NOMO-1 treated with DMSO at 0.1 percent for 48 hours (cell line): ENCODE results near the gene PLAAT5.

Experiments
- DNase-seq: peaks from one replicate; lab custom pipeline; 2025; ENCODE audit not compliant: unreplicated experiment; lab: John Stamatoyannopoulos, UW

Gene PLAAT5

DNA sequence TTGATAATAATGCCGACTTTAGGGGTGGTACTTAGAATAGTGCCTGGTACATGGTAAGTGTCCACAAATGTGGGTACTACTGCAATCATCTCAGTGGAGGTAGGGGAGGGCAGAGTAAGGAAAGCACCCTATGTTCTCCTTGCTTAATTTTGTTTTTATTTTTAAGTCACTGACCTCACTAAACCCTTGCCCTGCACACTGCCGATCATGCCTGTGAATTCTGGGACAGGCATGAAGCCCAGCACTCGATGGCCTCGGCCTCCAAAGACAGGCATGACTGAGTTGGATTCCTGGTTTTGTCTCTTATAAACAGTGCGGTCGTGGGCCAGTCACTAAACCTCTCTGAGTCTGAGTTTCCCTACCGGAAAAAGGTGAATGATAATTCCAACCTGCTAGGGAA lies 21.8 kb upstream of the PLAAT5 start:
- DNase-seq, result no peak

DNA sequence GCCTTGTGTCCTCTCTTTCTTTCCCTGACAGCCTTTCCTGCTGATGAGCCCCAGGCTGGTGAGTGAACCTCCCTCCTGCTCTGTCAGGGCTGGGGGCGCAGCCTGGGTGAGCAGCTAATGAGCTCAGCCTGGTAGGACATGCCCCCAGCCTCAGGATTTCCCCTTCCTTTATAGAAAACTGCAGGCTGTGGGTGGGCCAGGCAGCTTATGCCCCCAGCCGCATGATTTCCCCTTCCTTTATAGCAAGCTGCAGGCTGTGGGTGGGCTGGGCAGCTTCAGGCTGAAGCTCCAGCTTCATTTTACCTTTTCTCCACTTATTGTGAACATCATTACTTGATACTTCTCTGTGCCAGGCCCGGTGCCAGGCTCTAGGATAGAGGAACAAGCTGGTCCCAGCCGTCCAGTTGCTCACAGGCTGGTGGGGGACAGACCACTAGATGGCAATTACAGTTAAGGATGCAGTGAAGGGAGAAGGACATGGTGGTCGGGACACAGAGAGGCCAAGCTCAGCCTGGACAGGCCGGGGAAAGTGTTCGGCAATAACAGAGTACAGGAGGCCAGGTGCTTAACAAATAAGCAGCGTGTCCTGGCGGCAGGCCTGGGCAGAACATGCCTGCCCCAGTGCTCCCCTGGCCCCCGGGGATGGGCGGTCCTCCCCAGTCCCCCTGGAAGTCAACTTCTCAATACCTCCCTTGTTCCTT lies 20.2 kb upstream of the PLAAT5 start:
- no peak for DNase-seq

DNA sequence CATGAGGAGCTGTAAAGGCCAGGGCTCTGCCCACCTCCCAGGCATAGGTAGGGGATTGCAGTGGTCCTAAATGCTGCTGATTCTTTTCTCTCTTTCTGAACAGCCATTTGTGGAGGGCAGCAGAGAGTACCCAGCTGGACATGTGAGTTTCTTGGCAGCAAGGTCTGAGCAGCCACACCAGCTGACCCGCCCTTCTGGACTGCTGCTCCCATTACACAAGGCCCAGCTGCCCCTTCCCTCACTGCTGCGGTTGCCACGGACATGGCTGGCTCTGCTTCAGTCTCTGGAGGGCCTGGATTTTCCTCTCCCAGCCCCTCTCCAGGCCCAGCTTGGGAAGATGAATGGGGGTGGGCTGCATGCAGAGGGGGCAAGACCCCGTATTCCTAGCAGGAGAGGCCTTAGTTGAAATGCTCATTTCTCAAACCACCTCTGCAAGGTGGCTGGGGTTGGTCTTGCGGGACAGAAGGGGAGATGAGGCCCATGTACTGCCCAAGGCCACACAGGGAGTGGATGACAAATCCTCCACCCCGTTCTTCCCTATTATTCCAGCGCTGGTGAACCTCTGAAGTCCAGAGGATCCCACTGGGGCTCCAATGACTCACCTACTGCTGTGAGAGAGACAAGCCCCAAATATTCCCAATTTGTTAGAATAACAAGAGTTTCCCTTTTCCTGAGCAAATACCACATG lies 19.5 kb upstream of the PLAAT5 start:
- no peak for DNase-seq

DNA sequence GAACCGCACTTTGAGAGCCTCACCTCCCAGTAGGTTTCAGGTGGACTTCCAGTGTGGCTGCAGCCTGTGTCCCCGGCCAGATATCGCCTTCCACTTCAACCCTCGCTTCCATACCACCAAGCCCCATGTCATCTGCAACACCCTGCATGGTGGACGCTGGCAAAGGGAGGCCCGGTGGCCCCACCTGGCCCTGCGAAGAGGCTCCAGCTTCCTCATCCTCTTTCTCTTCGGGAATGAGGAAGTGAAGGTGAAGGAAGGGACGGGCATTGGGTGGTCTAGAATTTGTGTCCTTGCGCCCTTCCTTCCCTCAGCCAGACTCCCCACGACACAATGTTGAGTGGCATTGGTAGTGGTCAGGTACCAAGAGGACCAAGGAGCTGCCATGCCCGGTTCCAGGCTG lies 17.8 kb upstream of the PLAAT5 start:
- DNase-seq, result no peak

DNA sequence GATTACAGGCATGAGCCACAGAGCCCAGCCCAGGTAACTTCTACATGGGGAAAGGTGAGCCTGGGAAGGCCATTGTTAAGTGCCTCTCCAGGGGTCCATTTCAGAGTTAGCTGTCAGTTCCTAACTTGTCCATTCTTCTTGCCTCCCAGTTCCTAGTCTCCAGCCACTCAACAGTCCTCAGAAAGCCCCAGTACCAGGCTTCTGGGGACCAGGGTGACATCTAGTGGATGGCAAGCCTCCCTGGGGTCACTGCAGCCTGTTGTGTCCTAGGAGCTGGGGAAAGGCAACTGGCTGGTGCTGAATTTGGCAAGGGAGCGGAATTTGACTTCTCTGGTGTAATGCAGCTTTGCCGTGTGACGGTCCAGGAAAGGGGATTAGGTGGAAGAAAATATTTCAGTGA lies 17.0 kb upstream of the PLAAT5 start:
- DNase-seq, result peak; percentile 48

DNA sequence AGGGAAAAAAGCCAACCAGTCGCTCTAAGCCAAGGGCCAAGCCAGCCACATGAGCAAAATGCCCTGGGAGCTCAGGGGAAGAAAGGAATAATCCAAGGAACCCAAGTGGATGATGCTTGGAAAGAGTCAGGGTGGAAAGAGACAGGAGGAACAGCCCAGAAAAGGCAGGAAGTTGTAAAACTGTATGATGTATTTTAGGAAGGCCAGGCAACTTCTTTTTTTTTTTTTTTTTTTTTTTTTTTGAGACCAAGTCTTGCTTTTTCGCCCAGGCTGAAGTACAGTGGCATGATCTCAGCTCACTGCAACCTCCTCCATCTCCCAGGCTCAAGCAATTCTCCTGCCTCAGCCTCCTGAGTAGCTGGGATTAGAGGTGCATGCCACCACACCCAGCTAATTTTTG lies 16.5 kb upstream of the PLAAT5 start:
- DNase-seq, result peak; percentile 41

DNA sequence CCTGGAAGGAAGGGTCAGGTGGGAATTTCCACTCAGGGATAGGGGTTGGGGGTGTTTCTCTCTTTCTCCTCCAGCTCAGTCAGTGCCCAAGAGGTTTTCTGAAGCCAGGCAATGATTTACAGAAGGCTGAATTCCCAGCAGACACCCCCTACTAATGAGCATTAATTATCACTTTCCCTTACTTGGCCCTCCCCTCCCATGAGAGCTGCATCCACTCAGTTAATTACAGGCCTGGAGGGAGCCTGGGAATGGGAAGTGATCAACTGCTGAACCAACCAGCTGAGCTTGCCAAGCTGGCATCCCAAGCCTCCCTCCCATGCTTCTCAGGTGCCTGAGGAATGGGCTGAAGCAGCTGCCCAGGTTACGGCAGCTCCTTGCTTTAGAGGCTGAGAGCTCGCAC lies 15.9 kb upstream of the PLAAT5 start:
- DNase-seq, result no peak

DNA sequence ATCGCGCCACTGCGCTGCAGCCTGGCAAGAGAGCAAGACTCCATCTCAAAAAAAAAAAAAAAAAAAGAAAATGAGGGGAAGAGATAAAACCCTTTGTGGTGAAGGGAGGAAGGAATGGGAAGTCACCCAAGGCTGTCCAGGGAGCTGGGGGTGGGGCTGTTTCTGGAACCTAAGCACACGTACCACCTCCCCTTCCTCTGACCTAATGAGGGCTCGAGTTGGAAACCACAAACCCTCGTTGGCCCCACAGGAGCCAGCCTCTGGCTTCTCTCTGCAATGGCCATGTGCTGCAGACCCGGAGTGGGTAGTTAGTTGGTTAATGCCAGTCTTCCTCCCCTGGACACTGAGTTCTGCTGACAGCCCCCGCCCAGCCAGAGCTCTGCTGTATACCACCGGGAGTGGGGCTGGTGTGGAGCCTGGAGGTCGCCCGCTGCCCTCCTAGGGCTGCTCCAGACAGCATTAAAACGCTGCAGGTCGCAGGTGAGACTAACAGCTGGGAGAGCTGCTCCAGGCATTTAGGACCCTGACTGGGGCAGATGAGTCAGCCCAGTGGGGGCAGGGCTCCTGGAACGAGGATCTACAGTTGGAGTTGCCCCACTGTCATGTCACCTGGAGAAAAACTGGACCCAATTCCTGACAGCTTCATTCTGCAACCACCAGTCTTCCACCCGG lies 15.0 kb upstream of the PLAAT5 start, which contains the start of gene LGALS12:
Gene LGALS12 (plus strand): TSS at position 228 of the 672 bp plus-strand sequence. CDS start 375 bp downstream, at position 603.
- peak; percentile 78 for DNase-seq

DNA sequence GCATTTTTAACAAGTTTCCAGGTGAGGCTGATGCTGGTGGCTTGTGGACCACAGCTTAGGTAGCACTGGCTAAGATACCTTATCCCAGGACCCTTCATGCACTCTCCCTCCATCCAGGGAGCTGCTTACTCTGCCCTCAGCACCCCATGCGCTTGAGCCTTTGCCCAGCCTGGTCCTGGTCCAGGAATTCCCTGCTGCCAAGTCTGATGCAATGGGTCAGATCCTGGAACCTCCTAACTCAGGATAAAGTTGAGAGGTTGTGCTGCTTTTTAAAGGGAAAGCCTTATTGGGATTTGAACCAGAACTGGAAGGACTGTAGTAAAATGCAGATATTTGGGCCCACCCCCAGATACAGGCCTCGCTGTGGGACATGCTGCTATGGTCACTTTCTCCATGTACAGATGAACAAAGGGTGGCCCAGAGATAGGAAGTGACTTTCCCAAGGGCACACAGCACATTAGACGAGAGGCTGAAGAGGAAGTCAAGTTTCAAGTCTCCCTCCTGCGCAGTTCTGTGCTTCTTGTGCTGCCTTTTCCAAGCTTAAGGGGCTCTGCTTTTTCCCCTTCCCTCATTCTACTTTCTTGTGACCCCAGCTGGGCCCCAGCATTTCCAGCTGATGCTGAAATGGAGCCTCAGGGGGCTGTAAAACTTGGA lies 14.1 kb upstream of the PLAAT5 start:
- no peak for DNase-seq

DNA sequence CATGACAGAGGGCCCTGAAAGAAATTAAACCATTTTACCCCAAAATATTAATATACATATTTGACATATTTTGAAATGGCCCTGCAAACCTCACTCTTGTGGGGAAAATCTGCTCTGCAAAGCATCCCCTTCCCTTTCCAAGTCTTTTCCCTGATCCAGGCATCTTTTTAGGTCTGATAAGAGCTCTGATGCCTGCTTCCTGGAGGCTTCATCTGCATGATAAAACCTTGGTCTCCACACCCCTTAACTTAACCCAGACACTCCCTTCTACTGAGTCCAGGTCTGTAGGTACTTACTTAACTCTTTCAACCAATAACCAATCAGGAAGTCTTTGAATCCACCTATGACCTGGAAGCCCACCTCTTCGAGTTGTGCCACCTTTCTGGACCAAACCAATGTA lies 13.1 kb upstream of the PLAAT5 start:
- DNase-seq, result no peak

DNA sequence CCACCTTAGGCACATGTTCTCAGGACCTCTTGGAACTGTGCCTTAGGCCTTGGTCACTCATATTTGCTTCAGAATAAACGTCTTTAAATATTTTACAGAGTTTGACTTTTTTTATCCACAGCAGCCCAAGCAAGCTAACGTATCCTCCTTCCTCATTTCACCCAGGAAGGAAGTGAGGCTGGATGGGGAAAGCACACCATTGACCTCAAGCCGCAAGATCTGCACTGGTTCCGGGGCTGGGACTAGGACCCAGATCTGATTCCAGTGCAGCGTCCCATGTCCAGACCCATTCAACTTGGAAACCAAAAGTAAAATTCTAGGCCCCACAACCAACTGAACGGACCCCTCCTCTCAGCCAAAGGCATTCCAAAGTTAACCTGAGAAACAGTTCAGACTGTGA lies 12.5 kb upstream of the PLAAT5 start:
- no peak for DNase-seq

DNA sequence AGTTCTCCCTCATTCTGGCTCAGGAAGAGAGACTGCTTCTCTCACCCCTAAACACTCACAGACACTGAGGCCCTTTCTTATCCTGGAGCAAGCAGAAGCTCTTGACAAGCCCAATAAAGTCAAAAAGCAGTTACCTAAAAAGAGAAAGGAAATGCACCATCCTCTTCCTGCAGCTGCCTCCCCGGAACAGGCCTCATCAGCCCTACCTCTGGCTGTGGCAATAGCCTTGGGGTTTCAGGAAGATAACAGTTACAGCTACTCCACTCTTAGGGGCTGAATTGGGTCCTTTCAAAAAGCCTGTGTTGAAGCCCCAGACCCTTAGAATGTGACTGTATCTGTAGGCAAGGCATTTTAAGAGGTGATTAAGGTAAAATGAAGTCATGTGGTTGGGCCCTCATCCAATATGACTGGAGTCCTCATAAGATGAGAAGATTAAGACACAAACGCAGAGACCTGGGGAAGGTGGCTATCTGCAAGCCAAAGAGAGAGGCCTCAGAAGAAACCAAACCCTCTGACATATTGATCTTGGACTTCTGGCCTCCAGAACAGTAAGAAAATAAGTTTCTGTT lies 11.4 kb upstream of the PLAAT5 start:
- DNase-seq, result no peak

DNA sequence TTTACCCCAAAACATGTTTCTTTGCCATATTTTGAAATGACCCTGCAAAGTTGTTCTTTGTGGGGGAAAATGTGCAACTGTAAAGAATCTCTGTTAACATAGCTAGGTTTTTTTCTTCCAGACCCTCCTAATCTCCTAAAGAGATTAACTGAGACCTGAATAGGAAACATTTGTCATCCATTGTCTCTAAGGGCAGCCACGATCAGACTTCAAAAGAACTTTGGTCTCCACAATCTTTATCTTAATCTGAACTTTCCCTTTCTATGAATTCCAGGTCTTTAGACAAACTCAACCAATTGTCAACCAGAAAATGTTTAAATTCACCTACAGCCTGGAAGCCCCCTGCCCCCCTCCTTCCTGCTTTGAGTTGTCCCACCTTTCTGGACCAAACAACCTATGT lies 10.3 kb upstream of the PLAAT5 start:
- no peak for DNase-seq

DNA sequence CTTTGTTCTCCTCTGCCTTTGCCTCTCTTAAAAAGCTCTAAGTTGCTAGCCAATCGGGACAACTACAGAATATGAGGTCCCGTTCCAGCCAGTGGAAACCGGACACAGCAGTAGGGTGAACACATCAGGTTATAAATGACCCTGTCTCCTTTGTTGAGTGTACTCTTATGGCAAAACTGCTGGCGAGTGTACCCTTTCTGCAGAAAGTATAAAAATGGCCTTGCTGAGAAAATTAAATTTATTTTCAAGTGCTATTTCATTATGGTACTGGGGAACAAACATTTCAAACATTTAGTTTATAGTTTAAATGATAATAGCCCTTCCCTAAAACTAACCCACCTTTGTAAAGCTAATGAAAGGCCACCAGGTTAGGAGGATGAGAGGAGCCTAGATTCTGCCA lies 8.9 kb upstream of the PLAAT5 start:
- no peak for DNase-seq

DNA sequence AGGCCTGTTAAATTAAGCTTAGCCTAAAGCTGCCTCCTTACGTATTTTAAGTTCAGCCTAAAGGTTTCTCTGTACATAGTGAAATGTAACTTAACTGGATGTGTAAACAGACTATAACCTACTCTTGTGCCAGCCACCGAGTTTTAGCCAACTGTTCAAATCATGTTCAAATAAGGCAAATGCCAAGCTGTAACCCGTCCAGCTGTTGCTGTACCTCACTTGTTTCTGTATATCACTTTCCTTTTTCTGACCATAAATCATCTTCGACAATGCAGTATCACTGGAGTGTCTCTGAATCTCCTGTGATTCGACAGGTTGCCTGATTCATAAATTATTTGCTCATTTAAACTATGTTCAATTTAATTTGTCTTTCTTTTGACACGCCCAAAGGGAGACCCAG lies 4.0 kb upstream of the PLAAT5 start:
- no peak for DNase-seq

DNA sequence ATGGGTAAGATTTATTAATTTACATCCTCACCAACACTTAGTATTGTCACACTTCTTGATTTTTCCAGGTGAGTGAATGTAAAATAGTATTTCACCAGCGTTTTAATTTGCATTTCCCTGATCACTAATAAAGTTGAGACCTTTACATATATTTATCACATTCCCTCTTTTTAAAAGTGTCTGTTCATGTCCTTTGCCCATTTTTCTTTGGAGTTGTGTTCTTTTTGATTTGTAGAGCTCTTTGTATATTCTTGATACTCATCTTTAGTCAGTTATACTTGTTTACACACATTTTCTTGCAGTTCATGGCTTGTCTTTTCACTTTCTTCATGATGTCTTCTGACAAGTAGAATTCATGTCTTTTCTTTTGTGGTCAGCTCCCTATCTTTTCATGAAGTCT lies 2.2 kb upstream of the PLAAT5 start:
- DNase-seq, result no peak

DNA sequence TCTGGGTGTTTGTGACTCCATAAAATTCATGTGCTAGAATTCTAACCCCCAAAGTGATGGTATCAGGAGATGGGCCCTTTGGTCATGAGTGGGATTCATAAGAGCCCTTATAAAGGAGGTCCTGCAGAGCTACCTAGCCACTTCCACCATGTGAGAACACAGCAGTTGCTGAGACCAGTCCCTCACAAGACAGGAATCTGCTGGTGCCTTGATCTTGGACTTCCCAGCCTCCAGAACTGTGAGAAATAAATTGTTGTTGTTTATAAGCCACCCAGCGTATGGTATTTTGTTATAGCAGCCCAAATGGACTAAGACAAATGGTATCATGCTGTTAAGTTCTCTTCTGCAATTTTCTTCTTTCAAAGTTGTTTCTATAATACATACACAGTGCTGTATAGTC lies 1.5 kb upstream of the PLAAT5 start:
- no peak for DNase-seq

DNA sequence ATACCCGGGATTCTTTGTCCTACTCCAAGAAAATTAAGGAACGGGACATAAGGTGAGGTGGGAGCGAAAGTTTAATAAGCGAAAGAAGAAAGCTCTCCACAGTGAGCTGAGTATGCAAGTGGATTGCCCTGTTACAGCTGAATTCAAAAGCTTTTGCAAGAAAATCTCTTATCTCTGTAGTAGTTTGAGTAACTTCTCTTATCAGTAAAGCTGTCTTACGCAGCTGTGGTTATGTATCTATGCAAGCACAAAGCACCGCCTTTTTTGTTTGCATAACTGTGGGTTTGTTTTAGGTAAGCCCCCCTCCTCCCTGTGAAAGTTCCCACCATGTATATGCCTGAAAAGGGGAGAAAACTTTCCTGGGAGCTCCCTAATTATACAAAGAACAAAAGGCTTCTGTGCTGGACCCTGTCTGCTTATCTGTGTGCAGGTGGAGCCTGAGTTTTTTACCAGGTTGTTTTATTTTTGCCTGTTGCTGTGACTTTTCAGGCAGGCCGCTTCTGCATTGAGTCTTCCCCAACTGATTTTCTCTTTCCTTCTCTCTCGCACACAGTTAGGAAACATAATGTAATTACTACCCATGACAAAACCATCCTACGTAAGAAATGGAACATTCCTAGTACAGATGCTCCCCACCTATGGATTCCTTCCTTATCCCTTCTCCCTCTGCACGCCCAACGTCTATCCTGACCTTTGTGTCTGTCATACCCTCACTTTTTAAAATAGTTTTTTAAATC lies 837 bp upstream of the PLAAT5 start:
- DNase-seq, result peak; percentile 10

DNA sequence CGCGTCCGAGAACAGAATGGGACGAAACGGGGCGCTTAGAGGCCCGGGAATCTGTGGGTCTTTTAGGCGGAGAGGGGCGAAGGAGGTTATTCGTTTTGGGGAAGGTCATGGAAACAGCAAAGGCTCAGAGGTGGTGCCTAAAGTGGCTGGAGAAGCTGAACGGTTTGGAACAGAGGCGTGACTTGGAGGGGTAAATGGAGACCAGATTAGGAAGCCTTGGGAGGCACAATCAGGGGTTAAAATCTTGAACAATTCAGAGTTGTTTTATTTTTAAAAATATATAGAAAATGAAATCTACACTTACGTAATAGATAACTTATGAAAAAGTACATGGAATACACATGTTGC lies 247 bp upstream of the PLAAT5 start:
- no peak for DNase-seq

DNA sequence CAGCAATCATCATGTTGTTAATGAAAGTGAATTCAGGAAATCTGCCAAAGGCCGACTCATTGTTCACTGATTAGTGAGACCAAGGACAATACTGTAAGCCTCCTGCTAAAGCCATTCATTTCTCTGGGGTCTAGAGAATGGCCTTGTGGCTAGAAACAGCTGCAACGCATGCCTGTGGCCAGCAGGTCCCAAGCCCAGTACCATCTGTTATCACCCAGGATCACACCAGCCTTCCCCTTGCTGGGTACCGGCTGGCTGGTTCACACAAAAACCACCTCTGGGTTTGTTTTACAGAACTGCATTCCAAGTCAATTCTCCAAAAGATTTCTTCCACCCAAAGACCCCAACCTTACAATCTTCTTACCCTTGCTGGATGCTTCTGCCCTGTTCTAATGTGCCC lies 1.1 kb downstream of the PLAAT5 start:
- DNase-seq, result no peak

DNA sequence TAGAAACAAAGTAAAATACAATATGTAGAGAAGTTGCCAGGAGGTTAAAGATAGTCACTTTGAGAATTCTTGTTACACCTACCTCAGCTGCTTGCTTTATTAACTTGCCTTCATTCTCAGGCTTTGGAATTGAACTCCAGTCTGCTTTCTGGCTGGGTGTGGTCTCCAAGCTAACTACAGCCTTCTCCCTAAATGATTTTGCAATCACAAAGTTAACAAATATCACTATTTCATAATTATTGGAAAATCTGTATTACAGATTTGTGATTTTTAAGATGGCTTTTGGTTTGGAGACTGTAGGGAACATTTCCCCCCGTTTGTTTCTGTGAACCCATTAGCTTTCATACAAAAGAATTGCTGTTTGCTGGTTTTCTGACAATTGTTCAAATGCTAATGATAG lies 2.2 kb downstream of the PLAAT5 start:
- DNase-seq, result no peak
